ENCODE data around the gene STXBP5.

STXBP5 gene

GRCh38 chr6:147204060-147204785 lies at the start of gene STXBP5:
Gene STXBP5 (plus strand): TSS chr6:147204417. CDS start chr6:147204533, 116 bp downstream.
- peak; percentile 55 for DNase-seq (ENCODE audit: low read depth, low spot score)

- no peak for DNase-seq (ENCODE audit: low read depth, low spot score)
Observed at GRCh38 chr6:147154454-147154853, 49.8 kb upstream of the STXBP5 start.

- DNase-seq (ENCODE audit: low read depth, low spot score): no peak
Observed at GRCh38 chr6:147156218-147156617, 48.0 kb upstream of the STXBP5 start.

- DNase-seq (ENCODE audit: low read depth, low spot score): no peak
Observed at GRCh38 chr6:147156799-147157382, 47.3 kb upstream of the STXBP5 start.

GRCh38 chr6:147157930-147158329 lies 46.3 kb upstream of the STXBP5 start:
- no peak for DNase-seq (ENCODE audit: low read depth, low spot score)

GRCh38 chr6:147158881-147159280 lies 45.3 kb upstream of the STXBP5 start:
- DNase-seq (ENCODE audit: low read depth, low spot score): no peak

- no peak for DNase-seq (ENCODE audit: low read depth, low spot score)
Observed at GRCh38 chr6:147159536-147160374, 44.5 kb upstream of the STXBP5 start.

- DNase-seq (ENCODE audit: low read depth, low spot score): no peak
Observed at GRCh38 chr6:147160593-147160992, 43.6 kb upstream of the STXBP5 start.

- no peak for DNase-seq (ENCODE audit: low read depth, low spot score)
Observed at GRCh38 chr6:147161253-147161973, 42.8 kb upstream of the STXBP5 start.

GRCh38 chr6:147161974-147162495 lies 42.2 kb upstream of the STXBP5 start:
- DNase-seq (ENCODE audit: low read depth, low spot score): no peak

GRCh38 chr6:147164761-147165160 lies 39.5 kb upstream of the STXBP5 start:
- DNase-seq (ENCODE audit: low read depth, low spot score): no peak

GRCh38 chr6:147166360-147166944 lies 37.8 kb upstream of the STXBP5 start:
- DNase-seq (ENCODE audit: low read depth, low spot score): peak; percentile 2

- no peak for DNase-seq (ENCODE audit: low read depth, low spot score)
Observed at GRCh38 chr6:147166992-147167391, 37.2 kb upstream of the STXBP5 start.

GRCh38 chr6:147167576-147168461 lies 36.4 kb upstream of the STXBP5 start:
- DNase-seq (ENCODE audit: low read depth, low spot score): no peak

GRCh38 chr6:147169529-147169928 lies 34.7 kb upstream of the STXBP5 start:
- no peak for DNase-seq (ENCODE audit: low read depth, low spot score)

- DNase-seq (ENCODE audit: low read depth, low spot score): no peak
Observed at GRCh38 chr6:147170269-147170668, 33.9 kb upstream of the STXBP5 start.

- no peak for DNase-seq (ENCODE audit: low read depth, low spot score)
Observed at GRCh38 chr6:147173140-147173539, 31.1 kb upstream of the STXBP5 start.

- DNase-seq (ENCODE audit: low read depth, low spot score): no peak
Observed at GRCh38 chr6:147173675-147174308, 30.4 kb upstream of the STXBP5 start.

GRCh38 chr6:147176795-147177194 lies 27.4 kb upstream of the STXBP5 start:
- no peak for DNase-seq (ENCODE audit: low read depth, low spot score)

- no peak for DNase-seq (ENCODE audit: low read depth, low spot score)
Observed at GRCh38 chr6:147177286-147177685, 26.9 kb upstream of the STXBP5 start.
